GM12801 (cell line): ENCODE results near the gene GRAP2.

Experiments used
- CTCF ChIP-seq: IDR thresholded peaks from one replicate; pipeline ENCODE4 v1.5.1; 2011; ENCODE audit warnings: control low read depth; ENCODE audit not compliant: insufficient read length; ENCODE audit errors: extremely low read depth

The GRAP2 gene

GRCh38 chr22:39900306-39901227 is at the start of gene GRAP2:
TSS of gene GRAP2 (plus strand) at chr22:39901084. CDS start at chr22:39947107, 46,023 bp downstream.
- TF ChIP-seq CTCF, result no peak

GRCh38 chr22:39851606-39852315 is 49.1 kb upstream of the GRAP2 start:
- no peak for TF ChIP-seq CTCF

GRCh38 chr22:39852799-39853198 is 48.1 kb upstream of the GRAP2 start:
- TF ChIP-seq CTCF, result no peak

GRCh38 chr22:39856588-39856987 is 44.3 kb upstream of the GRAP2 start:
- TF ChIP-seq CTCF, result no peak

- no peak for TF ChIP-seq CTCF
Measured at GRCh38 chr22:39859903-39860588, 40.8 kb upstream of the GRAP2 start.

- no peak for TF ChIP-seq CTCF
Measured at GRCh38 chr22:39868741-39869140, 32.1 kb upstream of the GRAP2 start.
